Caco-2 (cell line): ENCODE data around the gene KIF26B. TPM values are rescaled to one million over a fixed set of nuclear protein-coding genes. Genes with fewer than 3 reads are reported as not detected.

Experiments
- BruUV-seq: library from RNA; stranded (reverse); fragments of 400-500 nt; replicated peaks from 2 replicates; lab custom pipeline; 2021; lab: Mats Ljungman, UMichigan
- CTCF ChIA-PET: fragments of 300-600 bp; sonication (Branson Sonifier 250); formaldehyde crosslinking; loops from one replicate; lab custom pipeline; 2022; ENCODE audit warnings: antibody characterized with exemption; lab: Charles Lee
- POLR2A ChIA-PET: fragments of 300-600 bp; sonication (Branson Sonifier 250); formaldehyde crosslinking; loops from one replicate; lab custom pipeline; 2022; ENCODE audit warnings: antibody characterized with exemption; lab: Charles Lee
- DNase-seq, 2 experiments: peaks; one replicate each; pipeline versions ENCODE4 v3.0.0 to v3.0.0-alpha.2; 2020 to 2022
- H3K27me3 ChIP-seq: replicated peaks from 2 replicates; pipeline ENCODE4 v1.6.0; 2011; ENCODE audit warnings: low read length; ENCODE audit not compliant: control insufficient read depth, insufficient read depth
- H3K36me3 ChIP-seq: 2 replicates; pipeline ENCODE4 v1.5.1; 2011; ENCODE audit warnings: low read length; ENCODE audit not compliant: control insufficient read depth, insufficient read depth
- H3K4me1 ChIP-seq: fragments of 250-450 bp; sonication (Bioruptor Pico); 2 replicates; pipeline ENCODE4 v1.5.1; 2020; ENCODE audit warnings: mild to moderate bottlenecking
- H3K4me3 ChIP-seq: 2 replicates; pipeline ENCODE4 v1.5.1; 2011; ENCODE audit warnings: low read depth, mild to moderate bottlenecking, control low read depth, low read length
- H3K9me3 ChIP-seq: fragments of 250-450 bp; sonication (Bioruptor Pico); 2 replicates; pipeline ENCODE4 v1.5.1; 2020; ENCODE audit warnings: mild to moderate bottlenecking, moderate library complexity
- H3K27ac Mint-ChIP-seq: one replicate; pipeline ENCODE4 v1.8.0; 2022; ENCODE audit warnings: mixed read lengths; ENCODE audit not compliant: unreplicated experiment
- H3K27me3 Mint-ChIP-seq: one replicate; pipeline ENCODE4 v1.8.0; 2022; ENCODE audit warnings: mixed read lengths; ENCODE audit not compliant: insufficient read depth, unreplicated experiment
- H3K36me3 Mint-ChIP-seq: one replicate; pipeline ENCODE4 v1.8.0; 2022; ENCODE audit warnings: mild to moderate bottlenecking, mixed read lengths; ENCODE audit not compliant: insufficient read depth, unreplicated experiment
- H3K4me1 Mint-ChIP-seq: one replicate; pipeline ENCODE4 v1.8.0; 2022; ENCODE audit warnings: low read depth, mixed read lengths; ENCODE audit not compliant: unreplicated experiment
- H3K4me3 Mint-ChIP-seq: one replicate; pipeline ENCODE4 v1.8.0; 2022; ENCODE audit warnings: mild to moderate bottlenecking, moderate library complexity, mixed read lengths; ENCODE audit not compliant: unreplicated experiment
- H3K9me3 Mint-ChIP-seq: one replicate; pipeline ENCODE4 v1.8.0; 2022; ENCODE audit warnings: mixed read lengths; ENCODE audit not compliant: unreplicated experiment
- CTCF ChIP-seq, 2 experiments: fragments of 200-600 bp in 1 of 2; IDR thresholded peaks; 1 replicate in 1 of 2; 2 replicates in 1 of 2; pipeline versions ENCODE4 v1.5.1 to v1.8.0; 2011 to 2022; ENCODE audit warnings: antibody characterized with exemption in 1 of 2, control low read depth in 1 of 2, inconsistent platforms in 1 of 2, low read depth in 1 of 2, low read length in 1 of 2, mild to moderate bottlenecking in 1 of 2, moderate library complexity in 1 of 2; ENCODE audit not compliant: insufficient read depth in 1 of 2, severe bottlenecking in 1 of 2, unreplicated experiment in 1 of 2
- intact Hi-C: fragments of 100-400 bp; cut with micrococcal nuclease; formaldehyde crosslinking; loops from one replicate; pipeline ENCODE4 v1.10.0; 2022; ENCODE audit not compliant: unreplicated experiment
- total RNA-seq: library from RNA; stranded (reverse); gene quantifications from 2 replicates; pipeline ENCODE4 v1.2.3, GENCODE V29; 2022

The KIF26B gene
- total RNA-seq, 1 experiment from 2014 or later, result 4.9 TPM

- no peaks in the 10 kb centered on the region for H3K4me1 ChIP-seq
- no peaks in the 10 kb centered on the region; the same call in 1 of the 2 replicates for H3K36me3 ChIP-seq
- no peak for TF ChIP-seq CTCF (IDR thresholded peaks at IDR 0.05; ENCODE audit: insufficient read depth in 1 of 2, low read depth in 1 of 2, low read length in 1 of 2, severe bottlenecking in 1 of 2, unreplicated experiment in 1 of 2)
- intact Hi-C loops, result no loop called here
- DNase-seq, result no peak
- no peak overlapping the region for H3K4me3 ChIP-seq
- H3K27ac Mint-ChIP-seq, result no peak overlapping the region
- no peaks in the 10 kb centered on the region for H3K9me3 ChIP-seq
- no TSS peak for BruUV-seq
- ChIA-PET POLR2A (interaction anchor here (0.6 kb wide), 1 partner anchor 1324 kb away, joined by 3 read pairs; the partner anchor contains the start of gene ZNF670), CTCF (no interaction called here)
- H3K36me3 Mint-ChIP-seq, result peaks cover 6% of the 10 kb centered on the region
- H3K27me3 ChIP-seq, result no peaks in the 10 kb centered on the region
- H3K9me3 Mint-ChIP-seq, result peaks cover 13% of the 10 kb centered on the region
- no peaks in the 10 kb centered on the region for H3K27me3 Mint-ChIP-seq
- no peaks in the 10 kb centered on the region for H3K4me1 Mint-ChIP-seq
- H3K4me3 Mint-ChIP-seq, result no peak overlapping the region
These were observed 599.7 kb downstream of the KIF26B start for GRCh38 chr1:245754463-245754961.
